ENCODE measurements around the gene ARHGAP15. TPM values are rescaled to one million over a fixed set of nuclear protein-coding genes. Genes with fewer than 3 reads are reported as not detected.

ARHGAP15 gene
- total RNA-seq, 2 donors from 2014 or later, result 0.86 TPM; not detected in 1

DNA sequence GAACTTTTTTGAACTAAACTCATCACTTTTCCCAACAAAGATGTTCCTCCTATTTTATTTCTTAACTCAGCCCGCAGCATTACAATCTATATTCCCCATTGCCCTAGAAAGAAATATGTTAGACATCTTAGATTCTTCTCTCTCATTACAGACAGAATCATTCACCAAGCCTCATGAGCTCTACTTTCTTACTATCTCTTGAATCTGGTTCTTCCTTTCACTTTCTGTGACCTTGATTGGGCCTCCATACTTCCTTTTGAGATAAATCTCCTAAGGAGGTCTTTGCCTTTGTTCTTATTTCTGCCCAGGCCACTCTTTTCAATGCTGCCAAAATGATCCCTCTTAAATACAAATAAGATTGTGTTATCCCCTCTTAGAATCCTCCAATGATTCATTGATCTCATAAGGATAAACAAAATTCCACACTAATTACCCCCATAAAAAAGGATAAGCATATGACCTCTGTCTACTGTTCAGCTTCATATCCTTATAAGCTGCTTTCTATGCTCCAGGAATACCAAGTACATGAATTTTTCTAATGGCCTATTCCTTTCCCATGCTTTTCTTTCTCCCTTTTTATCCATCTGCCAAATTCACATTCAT is 400.0 kb downstream of the ARHGAP15 start:
- DNase-seq, result no peak
- no peak overlapping the region for H3K27ac Mint-ChIP-seq
- 93% methylated on average over 1 of the region's 1 CpG; no CpG with 5 or more reads in 1 of the 2 experiments for WGBS, 2 experiments (ENCODE audit: insufficient coverage in 1 of 2, insufficient read length in 1 of 2)
- H3K4me3 ChIP-seq (ENCODE audit: low read length), result no peak overlapping the region
- H3K4me1 ChIP-seq (ENCODE audit: control insufficient read depth, insufficient read depth, low read length), result no peaks in the 10 kb centered on the region
- H3K27me3 Mint-ChIP-seq (ENCODE audit: insufficient read depth), result no peaks in the 10 kb centered on the region
- H3K9me3 Mint-ChIP-seq, result no peaks in the 10 kb centered on the region
- no peak overlapping the region for H3K9ac ChIP-seq (ENCODE audit: extremely low read depth, low read length, poor library complexity, severe bottlenecking)
- no peak overlapping the region for H3K4me3 Mint-ChIP-seq
- no peaks in the 10 kb centered on the region for H3K9me3 ChIP-seq (ENCODE audit: control insufficient read depth, low read length)
- no peak overlapping the region for H3K27ac ChIP-seq (ENCODE audit: low read depth, low read length)
- H3K27me3 ChIP-seq (ENCODE audit: control insufficient read depth, insufficient read depth, low read length, poor library complexity, severe bottlenecking), result no peaks in the 10 kb centered on the region
- H3K4me1 Mint-ChIP-seq, result peaks cover 22% of the 10 kb centered on the region
- TF ChIP-seq, protein P1, sequence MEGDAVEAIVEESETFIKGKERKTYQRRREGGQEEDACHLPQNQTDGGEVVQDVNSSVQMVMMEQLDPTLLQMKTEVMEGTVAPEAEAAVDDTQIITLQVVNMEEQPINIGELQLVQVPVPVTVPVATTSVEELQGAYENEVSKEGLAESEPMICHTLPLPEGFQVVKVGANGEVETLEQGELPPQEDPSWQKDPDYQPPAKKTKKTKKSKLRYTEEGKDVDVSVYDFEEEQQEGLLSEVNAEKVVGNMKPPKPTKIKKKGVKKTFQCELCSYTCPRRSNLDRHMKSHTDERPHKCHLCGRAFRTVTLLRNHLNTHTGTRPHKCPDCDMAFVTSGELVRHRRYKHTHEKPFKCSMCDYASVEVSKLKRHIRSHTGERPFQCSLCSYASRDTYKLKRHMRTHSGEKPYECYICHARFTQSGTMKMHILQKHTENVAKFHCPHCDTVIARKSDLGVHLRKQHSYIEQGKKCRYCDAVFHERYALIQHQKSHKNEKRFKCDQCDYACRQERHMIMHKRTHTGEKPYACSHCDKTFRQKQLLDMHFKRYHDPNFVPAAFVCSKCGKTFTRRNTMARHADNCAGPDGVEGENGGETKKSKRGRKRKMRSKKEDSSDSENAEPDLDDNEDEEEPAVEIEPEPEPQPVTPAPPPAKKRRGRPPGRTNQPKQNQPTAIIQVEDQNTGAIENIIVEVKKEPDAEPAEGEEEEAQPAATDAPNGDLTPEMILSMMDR (conservative IDR thresholded peaks at IDR 0.05), result no peak
- no peaks in the 10 kb centered on the region for H3K36me3 Mint-ChIP-seq (ENCODE audit: low read depth)
- H3K36me3 ChIP-seq (ENCODE audit: control insufficient read depth, insufficient read depth, low read length), result no peaks in the 10 kb centered on the region

DNA sequence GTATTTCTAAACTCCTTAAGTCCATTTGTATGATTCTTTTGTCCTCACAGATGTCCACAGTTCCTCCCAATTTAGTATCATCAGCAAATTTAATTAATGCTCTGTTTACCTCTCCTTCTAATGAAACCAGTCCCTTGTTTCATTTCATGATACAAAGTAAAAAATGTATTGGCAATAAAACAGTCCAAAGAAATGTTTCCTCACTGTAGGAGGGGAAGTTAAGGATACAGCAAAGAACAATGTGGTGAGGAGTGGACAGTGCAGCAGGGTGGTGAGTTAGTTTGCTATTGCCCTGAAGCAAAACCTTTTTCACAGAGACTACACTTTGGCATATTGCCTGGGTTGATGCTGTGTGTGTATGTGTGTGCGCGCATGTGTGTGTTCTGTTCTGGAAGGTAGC is 401.5 kb downstream of the ARHGAP15 start:
- no peaks in the 10 kb centered on the region for H3K36me3 Mint-ChIP-seq (ENCODE audit: low read depth)
- Histone ChIP-seq H3K9ac (ENCODE audit: extremely low read depth, low read length, poor library complexity, severe bottlenecking) (no peak overlapping the region), H3K4me3 (ENCODE audit: low read length) (no peak overlapping the region), H3K9me3 (ENCODE audit: control insufficient read depth, low read length) (no peaks in the 10 kb centered on the region), H3K27ac (ENCODE audit: low read depth, low read length) (no peak overlapping the region), H3K4me1 (ENCODE audit: control insufficient read depth, insufficient read depth, low read length) (no peaks in the 10 kb centered on the region), H3K36me3 (ENCODE audit: control insufficient read depth, insufficient read depth, low read length) (no peaks in the 10 kb centered on the region), H3K27me3 (ENCODE audit: control insufficient read depth, insufficient read depth, low read length, poor library complexity, severe bottlenecking) (no peaks in the 10 kb centered on the region)
- H3K9me3 Mint-ChIP-seq, result no peaks in the 10 kb centered on the region
- no peak overlapping the region for H3K4me3 Mint-ChIP-seq
- no peaks in the 10 kb centered on the region for H3K27me3 Mint-ChIP-seq (ENCODE audit: insufficient read depth)
- H3K27ac Mint-ChIP-seq, result no peak overlapping the region
- peaks cover 17% of the 10 kb centered on the region for H3K4me1 Mint-ChIP-seq
- TF ChIP-seq, protein P1 (conservative IDR thresholded peaks at IDR 0.05), result no peak
- no peak for DNase-seq
- 83% methylated on average over 2 of the region's 2 CpGs; no CpG with 5 or more reads in 1 of the 2 experiments for WGBS, 2 experiments (ENCODE audit: insufficient coverage in 1 of 2, insufficient read length in 1 of 2)

- no peak overlapping the region for H3K27ac Mint-ChIP-seq
- no peaks in the 10 kb centered on the region for H3K9me3 ChIP-seq (ENCODE audit: control insufficient read depth, low read length)
- H3K4me1 ChIP-seq (ENCODE audit: control insufficient read depth, insufficient read depth, low read length), result no peaks in the 10 kb centered on the region
- no peaks in the 10 kb centered on the region for H3K27me3 ChIP-seq (ENCODE audit: control insufficient read depth, insufficient read depth, low read length, poor library complexity, severe bottlenecking)
- no peak for DNase-seq
- H3K27me3 Mint-ChIP-seq (ENCODE audit: insufficient read depth), result no peaks in the 10 kb centered on the region
- no peak overlapping the region for H3K27ac ChIP-seq (ENCODE audit: low read depth, low read length)
- TF ChIP-seq, protein P1 (conservative IDR thresholded peaks at IDR 0.05), result no peak
- H3K36me3 ChIP-seq (ENCODE audit: control insufficient read depth, insufficient read depth, low read length), result no peaks in the 10 kb centered on the region
- no peaks in the 10 kb centered on the region for H3K36me3 Mint-ChIP-seq (ENCODE audit: low read depth)
- peaks cover 15% of the 10 kb centered on the region for H3K4me1 Mint-ChIP-seq
- H3K4me3 ChIP-seq (ENCODE audit: low read length), result no peak overlapping the region
- no peak overlapping the region for H3K4me3 Mint-ChIP-seq
- H3K9me3 Mint-ChIP-seq, result peaks cover 5% of the 10 kb centered on the region
- H3K9ac ChIP-seq (ENCODE audit: extremely low read depth, low read length, poor library complexity, severe bottlenecking), result no peak overlapping the region
Measured at GRCh38 chr2:143532061-143532460, 402.8 kb downstream of the ARHGAP15 start.
